K562 (cell line): Measurements from ENCODE around the gene WDR20. TPM values are rescaled to one million over a fixed set of nuclear protein-coding genes. Genes with fewer than 3 reads are reported as not detected.

ENCODE experiments used
- ATAC-seq: fragments of 200-7000 bp; cut with Tn5 transposase; 3 replicates; pipeline ENCODE4 v1.9.1; 2020; ENCODE audit warnings: moderate library complexity
- BruUV-seq: library from RNA; stranded (reverse); fragments of 400-500 nt; replicated peaks from 2 replicates; lab custom pipeline; 2021; lab: Mats Ljungman, UMichigan
- CTCF ChIA-PET: fragments of 300-600 bp; formaldehyde crosslinking; extraction: SDS; loops from one replicate; lab custom pipeline; 2021; ENCODE audit warnings: low intra/inter-chr PET ratio; lab: Yijun Ruan, JAX
- POLR2A ChIA-PET: fragments of 300-600, 350-650 bp; sonication (Branson Sonifier 250); formaldehyde crosslinking; extraction: SDS; loops from one replicate; lab custom pipeline; 2021; ENCODE audit warnings: antibody characterized with exemption, inconsistent platforms; lab: Yijun Ruan, JAX
- DNase-seq, 4 experiments: peaks; one replicate each; pipeline versions ENCODE4 v3.0.0 to v3.0.0-alpha.2; 2011 to 2018; ENCODE audit warnings: low spot score in 3 of 4, mixed read lengths in 3 of 4; ENCODE audit errors: extremely low read depth in 1 of 4
- FAIRE-seq: peaks from 2 replicates; lab custom pipeline; 2011; peaks lifted over from hg19 to GRCh38; lab: Jason Lieb, UNC
- H2AFZ ChIP-seq: 2 replicates; pipeline ENCODE4 v1.6.0; 2011; ENCODE audit warnings: low read depth, low read length, control low read depth, inconsistent platforms
- H3K27ac ChIP-seq: fragments of 200-600 bp; 3 replicates; pipeline ENCODE4 v1.8.0; 2011; ENCODE audit warnings: low read depth, mild to moderate bottlenecking, control low read depth, inconsistent platforms, low read length, moderate library complexity, mixed read lengths; ENCODE audit errors: extremely low read depth
- H3K27me3 ChIP-seq, 2 experiments: fragments of 300-600 bp in 1 of 2; 2 replicates in 1 of 2; 3 replicates in 1 of 2; pipeline versions ENCODE4 v1.6.0 to v1.8.0; 2011; ENCODE audit warnings: inconsistent platforms in 2 of 2, low read length in 2 of 2, mild to moderate bottlenecking in 1 of 2, mixed read lengths in 1 of 2, moderate library complexity in 1 of 2; ENCODE audit not compliant: control insufficient read depth in 2 of 2, insufficient read depth in 2 of 2
- H3K36me3 ChIP-seq: fragments of 300-600 bp; 3 replicates; pipeline ENCODE4 v1.8.0; 2011; ENCODE audit warnings: mild to moderate bottlenecking, low read length, inconsistent platforms; ENCODE audit not compliant: control insufficient read depth, insufficient read depth
- H3K4me1 ChIP-seq, 2 experiments: fragments of 200-600 bp in 1 of 2; replicated peaks in 1 of 2; 2 replicates in 1 of 2; 3 replicates in 1 of 2; pipeline versions ENCODE4 v1.5.1 to v1.8.0; 2011; ENCODE audit warnings: inconsistent platforms in 2 of 2, low read length in 2 of 2, mild to moderate bottlenecking in 1 of 2, mixed read lengths in 1 of 2, moderate library complexity in 1 of 2; ENCODE audit not compliant: control insufficient read depth in 2 of 2, insufficient read depth in 2 of 2
- H3K4me2 ChIP-seq: 2 replicates; pipeline ENCODE4 v1.6.1; 2011; ENCODE audit warnings: low read length, control low read depth, inconsistent platforms, mixed read lengths; ENCODE audit not compliant: insufficient read depth
- H3K4me3 ChIP-seq: fragments of 200-600 bp; sonication (generic), shearing (Covaris generic); 2 replicates; pipeline ENCODE4 v1.5.1; 2016; ENCODE audit warnings: control low read depth, inconsistent platforms
- H3K79me2 ChIP-seq: fragments of 200-600 bp; 3 replicates; pipeline ENCODE4 v1.8.0; 2011; ENCODE audit warnings: low read length, inconsistent platforms; ENCODE audit not compliant: control insufficient read depth, insufficient read depth
- H3K9ac ChIP-seq, 2 experiments: 2 replicates each; pipeline versions ENCODE4 v1.6.0 to v1.6.1; 2011; ENCODE audit warnings: low read depth in 2 of 2, low read length in 2 of 2, control low read depth in 1 of 2, inconsistent platforms in 1 of 2, mild to moderate bottlenecking in 1 of 2, mixed read lengths in 1 of 2; ENCODE audit not compliant: insufficient read depth in 1 of 2
- H3K9me1 ChIP-seq: one replicate; pipeline ENCODE4 v1.6.0; 2011; ENCODE audit warnings: inconsistent platforms, mild to moderate bottlenecking, low read length, moderate library complexity; ENCODE audit not compliant: control insufficient read depth, insufficient read depth
- H3K9me3 ChIP-seq: replicated peaks from 2 replicates; pipeline ENCODE4 v1.5.1; 2011; ENCODE audit warnings: low read depth, low read length, inconsistent platforms; ENCODE audit not compliant: control insufficient read depth, insufficient read depth
- H4K20me1 ChIP-seq: replicated peaks from 2 replicates; pipeline ENCODE4 v1.6.1; 2011; ENCODE audit warnings: low read length, inconsistent platforms, mixed read lengths; ENCODE audit not compliant: control insufficient read depth, insufficient read depth
- BRD9 ChIP-seq: fragments of 450-650 bp; IDR thresholded peaks from 2 replicates; pipeline ENCODE4 v1.6.1; 2018; ENCODE audit warnings: low read depth; ENCODE audit not compliant: partially characterized antibody
- E2F6 ChIP-seq, 2 experiments: IDR thresholded peaks; 2 replicates each; pipeline ENCODE4 v1.6.1; 2011; ENCODE audit warnings: borderline replicate concordance in 1 of 2, control low read depth in 1 of 2, low read depth in 1 of 2, low read length in 1 of 2, mild to moderate bottlenecking in 1 of 2, mixed read lengths in 1 of 2, moderate library complexity in 1 of 2; ENCODE audit not compliant: insufficient read depth in 1 of 2, insufficient read length in 1 of 2, poor library complexity in 1 of 2, severe bottlenecking in 1 of 2; ENCODE audit errors: extremely low read depth in 1 of 2
- E4F1 ChIP-seq: fragments of 250-450 bp; sonication (Bioruptor Pico); IDR thresholded peaks from 2 replicates; pipeline ENCODE4 v1.5.0; 2021; ENCODE audit warnings: mild to moderate bottlenecking, borderline replicate concordance
- HMG20B ChIP-seq: fragments of 250-450 bp; sonication (Bioruptor Pico); IDR thresholded peaks from 2 replicates; pipeline ENCODE4 v1.5.0; 2021; ENCODE audit warnings: mild to moderate bottlenecking
- NCOA4 ChIP-seq: fragments of 450-650 bp; IDR thresholded peaks from 2 replicates; pipeline ENCODE4 v1.6.1; 2018; ENCODE audit warnings: mild to moderate bottlenecking; ENCODE audit not compliant: partially characterized antibody
- NFATC3 ChIP-seq: fragments of 450-650 bp; IDR thresholded peaks from 2 replicates; pipeline ENCODE4 v1.6.1; 2017; ENCODE audit warnings: mild to moderate bottlenecking
- NR2C2 ChIP-seq, 2 experiments: fragments of 200-800 bp in 1 of 2; sonication (Bioruptor generic) in 1 of 2; sonication (generic) in 1 of 2; formaldehyde crosslinking in 1 of 2; IDR thresholded peaks; 2 replicates each; pipeline versions ENCODE4 v1.6.1 to v1.8.0; 2016 to 2022; ENCODE audit warnings: mild to moderate bottlenecking in 1 of 2, missing compliant biosample characterization in 1 of 2, missing genetic modification characterization in 1 of 2, missing genetic modification reagents in 1 of 2
- PHF20 ChIP-seq: fragments of 450-650 bp; IDR thresholded peaks from 2 replicates; pipeline ENCODE4 v1.6.1; 2018; ENCODE audit not compliant: partially characterized antibody
- STAT5A ChIP-seq: IDR thresholded peaks from 2 replicates; pipeline ENCODE4 v1.6.1; 2012; ENCODE audit warnings: low read length, inconsistent platforms, borderline replicate concordance
- ZMIZ1 ChIP-seq, 2 experiments: fragments of 150-350 bp in 1 of 2; IDR thresholded peaks; 2 replicates each; pipeline ENCODE4 v1.6.1; 2012 to 2016; ENCODE audit warnings: low read depth in 2 of 2, low read length in 2 of 2, mild to moderate bottlenecking in 1 of 2, moderate library complexity in 1 of 2
- WGBS: fragments of 100-300 bp; shearing (Covaris generic); methylation state at CpG from one replicate; pipeline ENCODE4 v1.1.6; 2016; ENCODE audit warnings: low coverage, mixed read lengths; ENCODE audit not compliant: insufficient coverage; ENCODE audit errors: missing lambda C conversion rate; 5-methylcytosine and 5-hydroxymethylcytosine counted together
- in situ Hi-C: fragments of 300-500 bp; cut with MboI; formaldehyde crosslinking; loops from 4 replicates; pipeline ENCODE4 v1.15.0; 2018; ENCODE audit warnings: inconsistent platforms, mixed read lengths
- intact Hi-C: fragments of 100-400 bp; cut with micrococcal nuclease; formaldehyde crosslinking; loops from 2 replicates; pipeline ENCODE4 v1.14.2; 2022
- polyA plus RNA-seq, 8 experiments: library from polyadenylated mRNA; depleted of rRNA in 4 of 8; stranded (reverse) in 5 of 8; unstranded in 3 of 8; fragments of >200 nt; fragmentation: Nextera tagmentation in 2 of 8; fragmentation: Illumina TruSeq in 1 of 8; extraction: Ambion mirVana in 2 of 8; extraction: Trizol in 1 of 8; gene quantifications; 2 replicates each; pipeline versions ENCODE4 v1.2.1 to v1.2.3, GENCODE V29; 2011 to 2014; ENCODE audit warnings: inconsistent platforms in 1 of 8, missing spikeins in 1 of 8
- total RNA-seq, 7 experiments: library from RNA; depleted of rRNA in 6 of 7; stranded (reverse); fragments of >200 nt in 6 of 7; fragmentation: Illumina TruSeq in 2 of 7; extraction: Trizol in 2 of 7; gene quantifications; 2 replicates each; pipeline versions ENCODE4 v1.2.1 to v1.2.3, GENCODE V29; 2011 to 2021; ENCODE audit warnings: low replicate concordance in 1 of 7

Gene WDR20
- total and polyA plus RNA-seq, 9 of the 15 experiments (the other 6 are each of a cell fraction or from before 2014, with no cell fraction given): 7.0 to 15.3 (median 11.8) TPM

- Histone ChIP-seq H3K27ac (no peak overlapping the region), H3K79me2 (peaks cover 78% of the 10 kb centered on the region), H3K9ac (no peak overlapping the region), H3K9me1 (peaks cover 3% of the 10 kb centered on the region), H3K4me1 (peaks cover 0 to 24% of the 10 kb centered on the region in 2 experiments; a peak in 3 of 5 replicates), H3K4me3 (no peak overlapping the region), H3K9me3 (no peaks in the 10 kb centered on the region), H4K20me1 (peaks cover 3% of the 10 kb centered on the region; the same call in 1 of the 2 replicates), H3K36me3 (peaks cover 3% of the 10 kb centered on the region; the same call in 1 of the 3 replicates), H3K4me2 (no peak overlapping the region), H2AFZ (no peak overlapping the region), H3K27me3 (no peaks in the 10 kb centered on the region)
- in situ Hi-C loops: no loop called here
- intact Hi-C loops: no loop called here
- ChIA-PET POLR2A (interaction anchor here (0.5 kb wide), 1 partner anchor 543 kb away, joined by 3 read pairs; no protein-coding TSS in a partner anchor), CTCF (no interaction called here)
- BruUV-seq: no TSS peak
- peak; percentile 58 for FAIRE-seq
- DNase-seq: no peak
- TF ChIP-seq NCOA4 (no peak), STAT5A (no peak), BRD9 (no peak), ZMIZ1 (IDR thresholded peaks at IDR 0.05; ENCODE audit: low read depth in 2 of 2, low read length in 2 of 2) (no peak), HMG20B (no peak), E2F6 (IDR thresholded peaks at IDR 0.05; ENCODE audit: borderline replicate concordance in 1 of 2, extremely low read depth in 1 of 2, insufficient read depth in 1 of 2, insufficient read length in 1 of 2, low read depth in 1 of 2, low read length in 1 of 2, poor library complexity in 1 of 2, severe bottlenecking in 1 of 2) (no peak), NFATC3 (no peak), E4F1 (no peak), NR2C2 (CRISPR knock-in tag; IDR thresholded peaks at IDR 0.05) (no peak), NR2C2 (tag; IDR thresholded peaks at IDR 0.05) (no peak), PHF20 (no peak)
- ATAC-seq: no peak
- WGBS: 87% methylated on average over 9 of the region's 9 CpGs
Observed at GRCh38 chr14:102182936-102183619, 43.4 kb downstream of the WDR20 start.
